Measurements from ENCODE around the gene CDC14B.
"Not testable (repeated sequence)": the region's sequence is repeated elsewhere in the genome, so short reads cannot be mapped to it uniquely, and the experiment has no call there.

CDC14B gene

DNA sequence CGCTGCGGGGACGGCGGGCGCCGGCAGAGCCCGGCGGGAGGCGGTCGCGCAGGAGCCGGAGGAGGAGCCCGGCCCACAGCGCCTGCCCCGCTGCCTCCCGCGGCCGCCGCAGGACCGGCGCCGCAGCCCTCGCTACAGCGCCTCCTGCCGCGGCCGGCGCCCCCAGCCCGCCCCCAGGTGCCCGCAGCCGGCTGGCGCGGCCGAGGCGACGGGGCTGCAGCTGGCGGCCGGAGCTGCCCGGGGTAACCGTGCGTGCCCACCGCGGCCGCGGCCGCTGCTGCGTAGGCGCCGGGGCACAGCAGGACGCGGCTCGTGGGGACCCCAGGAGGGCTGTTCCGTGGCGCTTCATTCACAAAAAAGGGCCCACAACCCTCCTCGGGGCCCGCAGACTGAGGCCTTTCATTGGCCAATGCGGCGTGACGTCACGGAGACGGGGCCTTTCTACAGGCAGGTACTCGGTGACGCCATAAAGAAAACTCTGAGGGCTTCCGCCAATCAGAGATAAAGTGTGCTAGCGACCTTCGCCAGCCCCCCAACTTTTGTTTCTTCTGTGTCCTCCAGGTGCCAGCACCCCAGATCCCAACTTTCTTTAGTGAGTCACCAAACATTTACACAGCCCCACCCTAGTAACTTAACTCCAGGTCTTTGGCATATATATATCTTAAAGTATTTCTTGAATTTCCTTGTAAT is at the start of gene CDC14B:
CDC14B (minus strand) TSS at position 353 of the 690 bp plus-strand sequence. CDS start 465 bp downstream, outside the sequence.
- DNase-seq = peak; percentile 86

DNA sequence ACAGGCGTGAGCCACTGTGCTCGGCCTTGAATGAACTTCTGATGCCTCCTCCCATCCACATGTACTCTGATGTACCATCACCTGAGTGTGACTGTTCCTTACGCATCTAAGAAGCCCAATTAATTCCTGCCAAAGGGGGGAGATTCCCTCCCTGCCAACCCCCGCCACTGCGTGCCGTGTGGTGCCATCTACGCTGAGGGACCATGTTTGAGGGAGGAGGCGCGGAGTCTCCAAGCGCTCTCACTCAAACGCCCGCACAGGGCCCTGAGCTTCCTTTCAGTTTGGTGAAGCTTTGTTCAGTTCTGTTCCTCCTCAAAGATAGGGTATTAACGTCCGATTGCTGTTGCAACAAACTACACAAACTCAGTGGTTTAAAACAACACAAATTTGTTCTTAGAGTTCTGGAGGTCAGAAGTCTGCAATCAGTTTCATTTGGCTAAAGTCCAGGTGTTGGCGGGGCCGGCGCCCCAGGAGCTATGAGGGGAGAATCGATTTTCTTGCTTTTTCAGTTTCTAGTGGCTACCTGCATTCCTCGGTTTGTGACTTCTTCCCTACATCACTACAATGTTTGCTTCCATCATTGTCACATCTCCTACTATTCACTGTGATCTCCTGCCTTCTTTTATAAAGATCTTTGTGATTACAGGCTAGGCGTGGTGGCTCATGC is 49.4 kb upstream of the CDC14B start:
- DNase-seq = no peak

GRCh38 chr9:96667363-96667728 is 47.7 kb upstream of the CDC14B start:
- no peak for DNase-seq

- DNase-seq = peak; percentile 8
These were observed 47.2 kb upstream of the CDC14B start for GRCh38 chr9:96666653-96667362.

DNA sequence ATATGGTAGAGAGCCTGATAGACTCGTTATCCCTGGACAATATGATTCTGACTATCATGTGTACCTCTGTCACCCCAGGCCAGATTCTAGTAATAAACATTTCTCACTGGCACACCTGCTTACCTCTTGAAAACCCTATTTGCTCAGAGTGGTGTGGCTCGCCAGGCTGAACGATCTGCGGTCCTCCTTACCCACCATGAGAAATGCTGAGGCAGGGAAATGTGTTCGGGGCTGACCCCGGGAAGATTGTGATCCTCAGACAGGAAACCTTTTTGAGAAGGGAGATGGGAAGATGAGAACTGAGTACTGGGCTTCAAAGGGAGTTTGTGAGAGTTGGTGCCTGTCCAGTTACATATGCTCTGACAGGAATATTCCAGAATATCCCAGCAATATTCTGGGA is 46.1 kb upstream of the CDC14B start:
- no peak for DNase-seq

DNA sequence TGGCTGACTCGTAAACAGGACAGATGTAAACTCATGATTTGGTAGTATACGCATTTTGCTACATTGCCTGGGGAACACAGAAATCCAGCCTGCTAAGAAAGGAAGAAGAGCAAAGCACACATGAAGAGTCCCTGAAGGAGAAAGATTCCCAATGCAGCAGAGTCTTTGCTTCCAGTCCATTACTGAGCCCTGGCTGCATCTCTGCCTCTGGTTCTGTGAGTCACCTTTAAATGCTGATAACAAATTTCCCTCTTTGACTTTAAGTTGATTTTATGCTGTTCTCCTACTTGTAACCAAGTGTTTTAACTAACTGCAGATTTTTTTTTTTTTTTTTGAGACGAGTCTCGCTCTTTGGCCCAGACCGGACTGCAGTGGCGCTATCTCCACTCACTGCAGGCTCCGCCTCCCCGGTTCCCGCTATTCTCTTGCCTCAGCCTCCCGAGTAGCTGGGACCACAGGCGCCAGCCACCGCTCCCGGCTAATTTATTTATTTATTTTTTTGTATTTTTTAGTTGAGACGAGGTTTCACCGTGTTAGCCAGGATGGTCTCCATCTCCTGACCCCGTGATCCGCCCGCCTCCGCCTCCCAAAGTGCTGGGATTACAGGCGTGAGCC is 44.0 kb upstream of the CDC14B start:
- no peak for DNase-seq

DNA sequence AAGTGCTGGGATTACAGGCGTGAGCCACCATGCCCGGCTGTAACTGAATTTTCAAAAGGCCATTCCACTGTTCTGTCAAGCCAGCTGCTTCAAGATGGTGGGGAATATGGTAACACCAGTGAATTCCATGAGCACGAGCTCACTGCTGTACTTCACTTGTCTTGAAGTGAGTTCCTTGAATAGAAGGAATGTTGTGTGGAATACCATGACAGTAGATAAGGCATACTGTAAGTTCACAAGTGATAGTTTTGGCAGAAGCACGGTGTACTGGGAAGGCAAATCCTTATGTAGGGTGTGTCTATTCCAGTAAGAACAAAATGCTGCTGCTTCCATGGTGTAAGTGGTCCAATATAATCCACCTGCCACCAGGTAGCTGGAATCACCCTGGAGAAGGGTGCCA is 42.1 kb upstream of the CDC14B start:
- no peak for DNase-seq

GRCh38 chr9:96660692-96661248 is 41.1 kb upstream of the CDC14B start:
- DNase-seq = no peak

- peak; percentile 84 for DNase-seq
These were observed 35.7 kb upstream of the CDC14B start, which contains the start of gene PRXL2C for GRCh38 chr9:96655198-96655851. PRXL2C (minus strand) TSS chr9:96655317; CDS start chr9:96655281, 36 bp downstream.

GRCh38 chr9:96654450-96655197 is 35.0 kb upstream of the CDC14B start:
- DNase-seq = peak; percentile 66

- DNase-seq = no peak
These were observed 32.0 kb upstream of the CDC14B start for GRCh38 chr9:96651626-96652025.

DNA sequence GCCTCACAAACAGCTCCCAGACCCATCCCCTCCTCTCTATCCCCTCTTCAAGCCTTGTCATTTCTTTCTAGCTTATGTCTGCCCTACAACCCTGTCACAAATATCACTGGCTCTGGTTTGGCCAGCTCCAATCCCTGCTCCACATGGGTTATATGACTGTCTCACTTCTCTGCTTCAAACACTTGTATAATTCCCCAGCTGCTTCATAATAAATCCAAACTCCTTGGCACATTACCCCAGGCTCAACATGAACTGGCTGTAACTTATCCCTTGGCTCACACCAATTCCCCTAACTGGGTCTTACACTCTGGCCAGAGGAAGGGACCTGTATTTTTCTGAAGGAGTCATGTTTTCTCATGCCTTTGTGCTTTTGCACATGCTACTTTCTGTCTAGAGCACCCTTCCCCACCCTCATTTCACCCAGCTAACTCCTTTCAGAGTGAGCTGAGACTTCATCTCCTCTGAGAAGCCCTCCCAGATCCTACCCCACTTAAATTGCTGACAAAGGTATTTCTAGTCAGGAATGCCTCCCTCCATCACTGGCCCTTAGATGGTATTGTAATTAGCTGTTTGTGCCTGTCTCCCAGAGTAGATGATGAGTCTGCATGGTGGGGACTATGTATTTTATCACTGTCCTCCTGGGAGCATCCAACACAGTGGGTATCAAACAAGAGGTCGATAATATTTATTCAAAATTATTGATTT is 30.1 kb upstream of the CDC14B start:
- no peak for DNase-seq

GRCh38 chr9:96646081-96646991 is 26.7 kb upstream of the CDC14B start:
- DNase-seq = no peak

- DNase-seq = no peak
These were observed 24.5 kb upstream of the CDC14B start for GRCh38 chr9:96644137-96644536.

GRCh38 chr9:96641514-96641913 is 21.9 kb upstream of the CDC14B start:
- no peak for DNase-seq

DNA sequence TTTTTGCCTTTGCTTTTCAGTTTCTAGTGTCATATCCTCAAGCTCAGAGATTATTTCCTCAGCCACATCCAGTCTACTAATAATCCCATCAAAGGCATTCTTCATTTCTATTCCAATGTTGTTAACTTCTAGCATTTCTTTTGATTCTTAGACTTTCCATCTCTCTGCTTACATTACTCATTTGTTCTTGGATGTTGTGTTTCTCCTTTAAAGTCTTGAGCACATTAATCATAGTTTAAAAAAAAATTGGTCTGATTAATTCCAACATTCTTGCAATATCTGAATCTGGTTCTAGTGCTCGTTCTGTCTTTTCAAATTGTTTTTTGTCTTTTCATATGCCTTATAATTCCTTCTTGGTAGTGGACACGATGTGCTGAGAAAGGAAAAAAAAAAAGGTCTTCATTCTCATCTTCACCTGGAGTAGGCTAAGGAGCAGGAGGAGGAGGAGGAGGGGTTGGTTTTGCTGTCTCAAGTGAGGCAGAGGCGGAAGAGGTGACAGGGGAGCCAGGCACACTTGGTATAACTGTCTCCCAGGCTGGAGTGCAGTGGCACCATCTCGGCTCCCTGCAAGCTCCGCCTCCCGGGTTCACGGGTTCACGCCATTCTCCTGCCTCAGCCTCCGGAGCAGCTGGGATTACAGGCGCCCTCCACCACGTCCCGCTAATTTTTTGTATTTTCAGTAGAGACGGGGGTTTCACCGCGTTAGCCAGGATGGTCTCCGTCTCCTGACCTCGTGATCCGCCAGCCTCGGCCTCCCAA is 19.1 kb upstream of the CDC14B start:
- no peak for DNase-seq

GRCh38 chr9:96636368-96636767 is 16.7 kb upstream of the CDC14B start:
- DNase-seq = no peak

GRCh38 chr9:96633579-96633978 is 13.9 kb upstream of the CDC14B start:
- DNase-seq = not testable (repeated sequence)

GRCh38 chr9:96626912-96627311 is 7.3 kb upstream of the CDC14B start:
- DNase-seq = no peak

All from activated CD4-positive, alpha-beta T cell treated with anti-CD3 and anti-CD28 coated beads for 48 hours (primary cell).